Sigmoid colon (tissue), 4 donors: ENCODE data around the gene C1orf53.

Experiments
- EP300 ChIP-seq, 4 donors: sonication (generic); formaldehyde crosslinking; IDR thresholded peaks; one replicate each; pipeline ENCODE4 v1.6.1; 2017; ENCODE audit warnings: antibody characterized with exemption in 4 of 4
- POLR2A ChIP-seq, 2 donors: fragments of 450-650 bp; IDR thresholded peaks; one replicate each; pipeline ENCODE4 v1.6.1; 2016; ENCODE audit warnings: antibody characterized with exemption in 2 of 2, mild to moderate bottlenecking in 2 of 2, moderate library complexity in 2 of 2
- POLR2AphosphoS5 ChIP-seq, 4 donors: sonication (generic); formaldehyde crosslinking; IDR thresholded peaks; one replicate each; pipeline ENCODE4 v1.6.1; 2017; ENCODE audit warnings: antibody characterized with exemption in 4 of 4
- TF ChIP-seq, protein P1 (sequence below), 4 experiments: fragments of 450-650 bp in 3 of 4; fragments of 200-600 bp in 1 of 4; IDR thresholded peaks; one replicate each; pipeline ENCODE4 v1.5.1; 2016 to 2019; ENCODE audit warnings: antibody characterized with exemption in 4 of 4, mild to moderate bottlenecking in 3 of 4, moderate library complexity in 2 of 4

DNA sequence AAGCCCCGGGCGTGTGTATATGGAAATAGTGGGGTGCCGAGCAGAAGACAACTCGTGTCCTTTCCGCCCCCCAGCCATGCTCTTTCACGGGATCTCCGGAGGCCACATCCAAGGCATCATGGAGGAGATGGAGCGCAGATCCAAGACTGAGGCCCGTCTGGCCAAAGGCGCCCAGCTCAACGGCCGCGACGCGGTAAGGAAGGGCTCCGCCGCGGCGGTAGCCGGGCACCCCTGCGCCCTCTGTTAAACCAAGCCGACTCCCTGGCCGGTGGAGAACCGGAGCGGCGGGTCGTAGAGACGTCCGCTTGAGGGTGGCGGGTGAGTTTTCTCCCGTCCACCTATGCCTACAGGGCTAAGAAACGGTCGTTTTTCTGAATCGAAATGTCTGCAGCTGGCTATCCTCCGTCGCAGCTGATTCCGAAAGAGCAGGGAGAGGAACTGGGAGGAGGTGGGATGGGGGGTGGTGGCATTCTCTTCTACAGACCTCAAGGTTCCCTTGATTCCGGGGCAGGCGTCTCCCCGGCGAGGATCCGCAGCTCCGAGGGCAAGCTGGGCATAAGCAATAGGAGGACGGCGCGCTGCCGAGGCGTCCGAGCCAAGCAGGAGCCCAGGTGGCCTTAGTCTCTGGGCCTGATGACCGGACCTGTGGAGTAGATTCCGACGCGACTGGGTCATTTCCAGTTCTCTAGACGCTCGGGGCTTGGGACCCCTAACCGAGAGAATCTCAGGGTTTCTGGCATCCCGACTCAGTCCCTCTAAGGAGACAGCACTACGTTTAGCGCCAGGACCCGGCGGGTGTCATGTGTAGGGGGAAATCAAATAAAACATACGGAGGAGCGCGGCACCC, 15.6 kb downstream of the C1orf53 start:
- no peak for TF ChIP-seq POLR2A (IDR thresholded peaks at IDR 0.05)
- TF ChIP-seq, protein P1, sequence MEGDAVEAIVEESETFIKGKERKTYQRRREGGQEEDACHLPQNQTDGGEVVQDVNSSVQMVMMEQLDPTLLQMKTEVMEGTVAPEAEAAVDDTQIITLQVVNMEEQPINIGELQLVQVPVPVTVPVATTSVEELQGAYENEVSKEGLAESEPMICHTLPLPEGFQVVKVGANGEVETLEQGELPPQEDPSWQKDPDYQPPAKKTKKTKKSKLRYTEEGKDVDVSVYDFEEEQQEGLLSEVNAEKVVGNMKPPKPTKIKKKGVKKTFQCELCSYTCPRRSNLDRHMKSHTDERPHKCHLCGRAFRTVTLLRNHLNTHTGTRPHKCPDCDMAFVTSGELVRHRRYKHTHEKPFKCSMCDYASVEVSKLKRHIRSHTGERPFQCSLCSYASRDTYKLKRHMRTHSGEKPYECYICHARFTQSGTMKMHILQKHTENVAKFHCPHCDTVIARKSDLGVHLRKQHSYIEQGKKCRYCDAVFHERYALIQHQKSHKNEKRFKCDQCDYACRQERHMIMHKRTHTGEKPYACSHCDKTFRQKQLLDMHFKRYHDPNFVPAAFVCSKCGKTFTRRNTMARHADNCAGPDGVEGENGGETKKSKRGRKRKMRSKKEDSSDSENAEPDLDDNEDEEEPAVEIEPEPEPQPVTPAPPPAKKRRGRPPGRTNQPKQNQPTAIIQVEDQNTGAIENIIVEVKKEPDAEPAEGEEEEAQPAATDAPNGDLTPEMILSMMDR (IDR thresholded peaks at IDR 0.05), result no peak
- TF ChIP-seq EP300 (IDR thresholded peaks at IDR 0.05), result no peak
- no peak for TF ChIP-seq POLR2AphosphoS5 (IDR thresholded peaks at IDR 0.05)
